GM19239 (cell line): ENCODE data around the gene PLEK2.
"Not testable (repeated sequence)": the region's sequence is repeated elsewhere in the genome, so short reads cannot be mapped to it uniquely, and the experiment has no call there.

ENCODE experiments used
- DNase-seq: peaks from one replicate; pipeline ENCODE4 v3.0.0; 2011; ENCODE audit warnings: low spot score; ENCODE audit not compliant: insufficient read length
- FAIRE-seq: peaks from 2 replicates; lab custom pipeline; 2011; peaks lifted over from hg19 to GRCh38; lab: Jason Lieb, UNC

The PLEK2 gene, protein sequence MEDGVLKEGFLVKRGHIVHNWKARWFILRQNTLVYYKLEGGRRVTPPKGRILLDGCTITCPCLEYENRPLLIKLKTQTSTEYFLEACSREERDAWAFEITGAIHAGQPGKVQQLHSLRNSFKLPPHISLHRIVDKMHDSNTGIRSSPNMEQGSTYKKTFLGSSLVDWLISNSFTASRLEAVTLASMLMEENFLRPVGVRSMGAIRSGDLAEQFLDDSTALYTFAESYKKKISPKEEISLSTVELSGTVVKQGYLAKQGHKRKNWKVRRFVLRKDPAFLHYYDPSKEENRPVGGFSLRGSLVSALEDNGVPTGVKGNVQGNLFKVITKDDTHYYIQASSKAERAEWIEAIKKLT

GRCh38 chr14:67411820-67412421 lies at the start of gene PLEK2:
PLEK2 (minus strand) TSS chr14:67412165; CDS start chr14:67412059, 106 bp downstream.
- DNase-seq (no peak), FAIRE-seq (no peak)

- no peak for DNase-seq
- no peak for FAIRE-seq
These were observed 49.5 kb upstream of the PLEK2 start for GRCh38 chr14:67461341-67461985.

DNA sequence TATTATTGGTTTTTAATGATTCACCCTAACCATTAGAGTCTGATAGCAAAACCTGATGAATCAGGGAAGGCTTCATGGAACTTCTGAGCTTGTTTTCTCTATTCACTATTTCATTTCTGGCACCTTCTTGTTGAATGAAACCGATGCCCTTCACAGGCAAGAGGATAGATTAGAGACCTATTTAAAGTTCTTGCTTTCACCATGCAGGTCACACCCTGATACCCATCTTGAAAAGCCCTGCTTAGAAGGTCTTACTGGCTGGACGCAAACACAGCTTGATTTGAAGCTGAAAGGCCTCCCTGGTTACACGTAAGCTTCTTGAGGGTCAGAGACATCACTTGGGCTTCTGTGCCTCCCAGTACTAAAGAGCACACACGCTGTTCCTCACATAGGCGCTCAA lies 47.4 kb upstream of the PLEK2 start:
- FAIRE-seq (no peak), DNase-seq (no peak)

- FAIRE-seq = no peak
- DNase-seq = no peak
These were observed 45.8 kb upstream of the PLEK2 start for GRCh38 chr14:67457782-67458181.

DNA sequence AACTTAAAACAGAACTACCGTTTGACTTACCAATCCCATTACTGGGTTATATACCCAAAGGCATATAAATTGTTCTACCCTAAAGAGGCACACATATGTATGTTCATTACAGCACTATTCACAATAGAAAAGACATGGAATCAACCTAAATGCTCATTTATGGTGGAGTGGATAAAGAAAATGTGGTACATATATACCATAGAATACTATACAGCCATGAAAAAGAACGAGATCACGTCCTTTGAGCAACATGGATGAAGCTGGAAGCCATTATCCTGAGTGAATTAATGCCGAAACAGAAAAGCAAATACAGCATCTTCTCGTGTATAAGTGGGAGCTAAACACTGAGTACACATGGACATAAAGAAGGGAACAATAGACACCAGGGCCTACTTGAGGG lies 44.8 kb upstream of the PLEK2 start:
- FAIRE-seq = no peak

DNA sequence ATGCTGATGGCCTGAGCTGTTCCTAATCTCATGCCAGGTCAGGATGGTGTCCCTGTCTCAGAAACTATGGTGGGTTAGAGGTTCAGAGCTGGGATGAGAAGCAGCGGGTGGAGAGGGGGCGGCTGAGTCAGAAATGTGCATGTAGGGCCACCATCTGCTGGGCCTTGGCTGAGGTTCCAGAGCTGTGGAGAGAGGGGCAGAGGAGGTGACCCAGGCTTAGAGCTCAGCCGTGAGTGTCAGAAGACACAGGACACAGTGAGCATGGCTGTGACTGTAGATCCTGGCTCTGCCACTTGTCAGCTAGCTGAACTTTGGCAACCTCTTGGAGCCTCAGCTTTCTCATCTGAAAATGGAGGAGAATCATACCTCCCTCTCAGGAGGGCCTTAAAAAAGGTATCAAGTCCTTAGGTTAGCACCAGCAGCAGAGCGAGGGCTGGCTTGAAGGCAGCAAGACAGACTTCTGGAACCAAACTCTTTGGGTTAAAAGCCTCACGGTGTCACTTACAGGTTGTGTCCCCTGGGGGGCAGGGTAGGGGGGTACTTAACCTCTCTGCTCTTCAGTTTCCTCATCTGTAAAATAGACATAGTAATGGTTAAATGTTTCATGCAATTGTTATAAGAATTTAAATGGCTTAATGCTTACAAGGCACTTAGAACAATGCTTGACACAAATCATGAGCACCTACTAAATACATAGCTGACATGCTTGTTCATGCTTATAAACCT lies 41.8 kb upstream of the PLEK2 start:
- FAIRE-seq (no peak), DNase-seq (no peak)

More for the DNA sequence above, 44.8 kb upstream of the PLEK2 start:
- no peak for DNase-seq

DNA sequence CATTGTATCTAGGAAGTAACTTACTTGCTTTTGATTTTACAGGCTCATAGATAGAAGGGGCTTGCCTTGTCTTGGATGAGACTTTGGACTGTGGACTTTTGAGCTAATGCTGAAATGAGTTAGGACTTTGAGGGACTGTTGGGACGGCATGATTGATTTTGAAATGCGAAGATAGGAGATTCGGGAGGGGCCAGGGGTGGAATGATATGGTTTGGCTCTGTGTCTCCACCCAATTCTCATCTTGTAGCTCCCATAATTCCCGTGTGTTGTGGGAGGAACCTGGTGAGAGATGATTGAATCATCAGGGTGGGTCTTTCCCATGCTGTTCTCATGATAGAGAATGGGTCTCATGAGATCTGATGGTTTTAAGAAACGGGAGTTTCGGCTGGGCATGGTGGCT lies 39.7 kb upstream of the PLEK2 start:
- DNase-seq, FAIRE-seq: not testable (repeated sequence)

GRCh38 chr14:67449096-67449495 lies 37.1 kb upstream of the PLEK2 start:
- DNase-seq = no peak
- no peak for FAIRE-seq

DNA sequence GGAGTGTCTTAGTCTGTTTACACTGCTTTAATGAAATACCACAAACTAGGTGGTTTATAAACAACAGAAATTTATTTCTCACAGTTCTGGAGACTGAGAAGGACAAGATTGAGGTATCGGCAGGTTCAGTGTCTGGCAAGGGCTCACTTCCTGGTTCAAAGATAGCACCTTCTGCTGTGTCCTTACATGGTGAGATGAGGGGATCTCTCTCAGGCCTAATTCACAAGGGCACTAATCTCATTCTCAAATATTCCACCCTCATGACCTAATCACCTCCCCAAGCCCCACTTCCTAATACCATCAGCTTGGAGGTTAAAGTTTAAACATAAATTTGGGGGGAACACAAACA lies 35.0 kb upstream of the PLEK2 start:
- FAIRE-seq (no peak), DNase-seq (no peak)

GRCh38 chr14:67446371-67447032 lies 34.5 kb upstream of the PLEK2 start:
- FAIRE-seq (no peak), DNase-seq (no peak)

DNA sequence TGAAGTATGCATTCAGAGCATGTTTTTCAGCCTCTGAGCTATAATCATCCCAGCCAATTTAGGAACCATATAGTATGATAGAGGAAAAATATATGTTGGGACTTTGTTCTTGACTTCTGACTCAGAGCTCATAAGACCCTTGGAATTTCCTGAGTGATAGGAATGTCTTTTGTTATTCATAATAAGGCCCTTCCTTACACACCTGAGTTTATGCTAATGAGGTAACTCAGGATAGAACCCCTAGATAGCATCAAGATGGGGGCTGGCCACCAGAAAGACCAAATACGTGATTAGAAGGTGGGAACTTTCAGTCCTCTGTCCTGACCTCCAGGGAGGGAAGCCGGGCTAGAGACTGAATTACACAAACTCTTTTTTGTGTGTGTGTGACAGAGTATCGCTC lies 32.4 kb upstream of the PLEK2 start:
- FAIRE-seq (no peak), DNase-seq (no peak)

DNA sequence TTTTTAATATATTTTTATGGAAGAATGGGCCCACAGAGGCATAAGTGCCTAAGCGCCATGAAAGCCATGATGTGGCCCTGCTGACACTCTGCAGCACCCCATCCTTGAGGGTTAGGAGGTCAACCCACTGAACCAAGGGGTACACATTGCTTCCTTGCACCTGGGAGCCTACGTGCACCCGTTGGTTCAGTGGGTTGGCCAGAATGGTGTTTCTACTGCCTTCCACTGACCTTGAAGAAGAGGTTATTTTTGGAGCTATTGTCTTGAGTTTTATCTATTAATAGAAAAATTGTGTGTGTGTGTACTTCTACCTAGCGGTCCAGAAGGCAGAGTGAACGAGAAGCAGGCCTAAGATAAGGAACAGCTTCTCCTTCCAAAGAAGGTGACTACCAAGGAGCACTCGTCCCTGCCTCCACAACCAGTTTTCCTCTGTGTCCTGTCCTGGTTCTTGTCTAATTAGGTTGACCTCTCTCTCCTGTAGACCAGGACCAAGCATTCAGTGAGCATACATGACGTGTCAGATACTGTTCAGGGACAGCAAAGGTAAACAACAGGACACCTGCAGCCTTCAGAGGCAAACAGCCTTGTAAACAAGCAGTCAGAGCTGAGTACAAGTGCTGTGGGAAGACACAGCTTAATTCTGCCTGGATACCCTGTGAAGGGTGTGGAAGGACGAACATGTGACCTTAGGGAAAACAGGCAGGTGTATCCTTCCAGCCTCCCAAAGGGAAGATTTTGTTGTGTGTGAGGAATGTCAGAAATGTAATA lies 30.4 kb upstream of the PLEK2 start:
- FAIRE-seq (no peak), DNase-seq (no peak)

- FAIRE-seq = no peak
- no peak for DNase-seq
These were observed 29.7 kb upstream of the PLEK2 start for GRCh38 chr14:67441672-67442071.

GRCh38 chr14:67441256-67441655 lies 29.3 kb upstream of the PLEK2 start:
- FAIRE-seq (no peak), DNase-seq (no peak)

DNA sequence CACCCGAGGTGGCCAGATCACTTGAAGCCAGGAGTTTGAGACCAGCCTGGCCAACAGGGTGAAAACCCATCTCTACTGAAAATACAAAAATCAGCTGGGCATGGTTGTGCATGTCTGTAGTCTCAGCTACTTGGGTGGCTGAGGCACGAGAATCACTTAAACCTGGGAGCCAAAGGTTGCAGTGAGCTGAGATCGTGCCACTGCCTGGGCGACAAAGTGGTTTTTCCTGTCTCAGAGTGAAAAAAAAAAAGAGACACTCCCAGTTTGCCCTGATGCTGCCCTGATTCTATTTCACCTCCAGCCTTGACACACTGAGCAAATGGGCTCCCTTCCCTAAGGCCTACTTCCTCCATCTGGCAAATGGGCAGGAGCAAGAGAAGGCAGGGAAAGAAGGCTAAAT lies 28.5 kb upstream of the PLEK2 start:
- no peak for DNase-seq
- no peak for FAIRE-seq

DNA sequence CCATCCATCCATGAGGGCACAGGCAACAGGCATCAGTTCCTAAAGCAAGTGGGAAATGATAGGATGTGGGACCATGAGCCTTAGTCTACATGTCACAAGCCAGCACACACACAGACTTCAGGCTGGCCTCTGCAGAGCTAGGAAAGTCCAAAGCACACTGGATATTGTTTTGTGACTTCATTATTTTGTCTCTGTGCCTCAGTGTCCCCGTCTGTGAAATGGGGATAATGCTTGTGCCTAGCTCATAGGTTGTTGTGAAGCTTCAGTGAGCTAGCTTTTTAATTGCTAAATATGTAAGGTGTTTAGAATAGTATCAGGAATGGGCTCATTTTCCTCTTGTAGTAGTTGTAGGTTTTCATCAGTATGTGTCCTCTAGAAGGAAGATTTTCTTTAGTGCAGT lies 27.0 kb upstream of the PLEK2 start:
- DNase-seq (no peak), FAIRE-seq (no peak)

- FAIRE-seq (no peak), DNase-seq (no peak)
These were observed 24.3 kb upstream of the PLEK2 start for GRCh38 chr14:67436006-67436866.

GRCh38 chr14:67435603-67436002 lies 23.6 kb upstream of the PLEK2 start:
- FAIRE-seq = no peak
- DNase-seq = no peak

- DNase-seq (no peak), FAIRE-seq (no peak)
These were observed 20.1 kb upstream of the PLEK2 start for GRCh38 chr14:67432050-67432564.
